GM12892 (cell line): ENCODE results near the gene C11orf52.

ENCODE experiments used
- POLR2AphosphoS5 ChIP-seq: IDR thresholded peaks from 2 replicates; pipeline ENCODE4 v1.6.1; 2011; ENCODE audit warnings: low read depth, low read length, control low read depth
- TAF1 ChIP-seq: IDR thresholded peaks from 2 replicates; pipeline ENCODE4 v1.6.1; 2011; ENCODE audit warnings: low read depth, mild to moderate bottlenecking, control low read depth, low read length, borderline replicate concordance

GRCh38 chr11:111913031-111913861, 5.5 kb upstream of the C11orf52 start:
- TF ChIP-seq TAF1 (no peak), POLR2AphosphoS5 (no peak)
